HEK293 (cell line): ENCODE data around the gene UHMK1.

Source experiments
- ATF2 ChIP-seq: fragments of 450-650 bp; formaldehyde crosslinking; IDR thresholded peaks from 2 replicates; pipeline ENCODE4 v1.5.1; 2016; ENCODE audit warnings: missing biosample characterization, missing genetic modification characterization, low read depth
- ELK4 ChIP-seq: IDR thresholded peaks from 2 replicates; pipeline ENCODE4 v1.6.1; 2011; ENCODE audit warnings: mild to moderate bottlenecking, low read depth, low read length, borderline replicate concordance
- FEZF1 ChIP-seq: fragments of 450-650 bp; formaldehyde crosslinking; IDR thresholded peaks from 2 replicates; pipeline ENCODE4 v1.5.1; 2016; ENCODE audit warnings: missing biosample characterization, missing genetic modification characterization
- MEIS1 ChIP-seq: sonication (generic); formaldehyde crosslinking; IDR thresholded peaks from 2 replicates; pipeline ENCODE4 v1.8.1; 2022; ENCODE audit warnings: missing genetic modification reagents, mild to moderate bottlenecking, borderline replicate concordance
- PRDM2 ChIP-seq: fragments of 450-650 bp; formaldehyde crosslinking; IDR thresholded peaks from 2 replicates; pipeline ENCODE4 v1.5.1; 2016; ENCODE audit warnings: missing biosample characterization, missing genetic modification characterization, borderline replicate concordance
- REPIN1 ChIP-seq: fragments of 450-650 bp; formaldehyde crosslinking; IDR thresholded peaks from 2 replicates; pipeline ENCODE4 v1.5.1; 2017; ENCODE audit warnings: missing biosample characterization, missing genetic modification characterization, low read depth
- TSHZ1 ChIP-seq: fragments of 450-650 bp; formaldehyde crosslinking; IDR thresholded peaks from 2 replicates; pipeline ENCODE4 v1.5.1; 2016; ENCODE audit warnings: missing biosample characterization, missing genetic modification characterization, borderline replicate concordance
- ZBTB1 ChIP-seq: fragments of 450-650 bp; formaldehyde crosslinking; IDR thresholded peaks from 2 replicates; pipeline ENCODE4 v1.5.1; 2016; ENCODE audit warnings: missing biosample characterization, missing genetic modification characterization
- ZBTB11 ChIP-seq: fragments of 450-650 bp; formaldehyde crosslinking; conservative IDR thresholded peaks from 2 replicates; pipeline ENCODE4 v1.5.1; 2016; ENCODE audit warnings: low read depth, missing biosample characterization, missing genetic modification characterization
- ZBTB7A ChIP-seq: fragments of 450-650 bp; formaldehyde crosslinking; IDR thresholded peaks from 2 replicates; pipeline ENCODE4 v1.5.1; 2016; ENCODE audit warnings: low read depth, missing biosample characterization, missing genetic modification characterization
- ZFHX2 ChIP-seq: fragments of 450-650 bp; formaldehyde crosslinking; conservative IDR thresholded peaks from 2 replicates; pipeline ENCODE4 v1.5.1; 2016; ENCODE audit warnings: missing biosample characterization, missing genetic modification characterization
- ZNF10 ChIP-seq: fragments of 450-650 bp; formaldehyde crosslinking; IDR thresholded peaks from 2 replicates; pipeline ENCODE4 v1.5.1; 2017; ENCODE audit warnings: missing biosample characterization, missing genetic modification characterization
- ZNF169 ChIP-seq: fragments of 450-650 bp; formaldehyde crosslinking; IDR thresholded peaks from 2 replicates; pipeline ENCODE4 v1.5.1; 2016; ENCODE audit warnings: missing biosample characterization, missing genetic modification characterization
- ZNF174 ChIP-seq: fragments of 450-650 bp; formaldehyde crosslinking; IDR thresholded peaks from 2 replicates; pipeline ENCODE4 v1.5.0; 2017; ENCODE audit warnings: missing biosample characterization, mild to moderate bottlenecking, missing genetic modification characterization
- ZNF175 ChIP-seq: fragments of 450-650 bp; formaldehyde crosslinking; IDR thresholded peaks from 2 replicates; pipeline ENCODE4 v1.5.1; 2016; ENCODE audit warnings: missing biosample characterization, missing genetic modification characterization
- ZNF18 ChIP-seq: fragments of 450-650 bp; formaldehyde crosslinking; IDR thresholded peaks from 2 replicates; pipeline ENCODE4 v1.5.1; 2016; ENCODE audit warnings: missing biosample characterization, missing genetic modification characterization
- ZNF248 ChIP-seq: fragments of 450-650 bp; formaldehyde crosslinking; IDR thresholded peaks from 2 replicates; pipeline ENCODE4 v1.5.1; 2017; ENCODE audit warnings: missing biosample characterization, missing genetic modification characterization
- ZNF292 ChIP-seq: fragments of 450-650 bp; formaldehyde crosslinking; IDR thresholded peaks from 2 replicates; pipeline ENCODE4 v1.5.1; 2016; ENCODE audit warnings: low read depth, missing biosample characterization, missing genetic modification characterization, borderline replicate concordance
- ZNF37A ChIP-seq: fragments of 450-650 bp; IDR thresholded peaks from 2 replicates; pipeline ENCODE4 v1.5.1; 2018; ENCODE audit warnings: missing biosample characterization, missing genetic modification characterization
- ZNF423 ChIP-seq: fragments of 450-650 bp; formaldehyde crosslinking; IDR thresholded peaks from 2 replicates; pipeline ENCODE4 v1.5.1; 2016; ENCODE audit warnings: missing biosample characterization, missing genetic modification characterization
- ZNF473 ChIP-seq: fragments of 450-650 bp; formaldehyde crosslinking; IDR thresholded peaks from 2 replicates; pipeline ENCODE4 v1.5.1; 2017; ENCODE audit warnings: missing biosample characterization, missing genetic modification characterization
- ZNF560 ChIP-seq: fragments of 450-650 bp; formaldehyde crosslinking; IDR thresholded peaks from 2 replicates; pipeline ENCODE4 v1.5.1; 2017; ENCODE audit warnings: missing biosample characterization, missing genetic modification characterization, borderline replicate concordance
- ZNF624 ChIP-seq: fragments of 450-650 bp; formaldehyde crosslinking; IDR thresholded peaks from 2 replicates; pipeline ENCODE4 v1.5.1; 2017; ENCODE audit warnings: missing biosample characterization, missing genetic modification characterization

UHMK1 gene

GRCh38 chr1:162561037-162561615 lies 63.5 kb downstream of the UHMK1 start (continued):
- TF ChIP-seq ATF2 (tag by site-specific recombination) (no peak), ZNF624 (tag by site-specific recombination) (no peak), ZNF169 (no peak), ZNF175 (tag by site-specific recombination) (no peak), ZNF174 (tag by site-specific recombination) (no peak), TSHZ1 (no peak), REPIN1 (tag by site-specific recombination) (no peak), ZNF473 (no peak), ZBTB7A (tag by site-specific recombination) (no peak), ZFHX2 (tag by site-specific recombination) (peak; percentile 71), ZNF248 (tag by site-specific recombination) (no peak), ZNF18 (no peak; the same call in 1 of the 2 replicates), ZBTB11 (tag by site-specific recombination) (no peak; the same call in 1 of the 2 replicates), ZNF37A (tag by site-specific recombination) (no peak), ZBTB1 (tag by site-specific recombination) (no peak), ZNF292 (tag by site-specific recombination) (no peak), ZNF10 (no peak), PRDM2 (tag by site-specific recombination) (no peak), ZNF423 (tag by site-specific recombination) (peak; percentile 74), MEIS1 (no peak), ZNF560 (no peak), FEZF1 (no peak), ELK4 (no peak)
